HG03575 (cell line): ENCODE results near the gene AQP1.

Source experiments
- ATAC-seq: cut with Tn5 transposase; IDR thresholded peaks from one replicate; pipeline ENCODE4 v1.9.1; 2021; ENCODE audit not compliant: unreplicated experiment, insufficient number of reproducible peaks, low FRiP score; ENCODE audit errors: extremely low read depth

The AQP1 gene

DNA sequence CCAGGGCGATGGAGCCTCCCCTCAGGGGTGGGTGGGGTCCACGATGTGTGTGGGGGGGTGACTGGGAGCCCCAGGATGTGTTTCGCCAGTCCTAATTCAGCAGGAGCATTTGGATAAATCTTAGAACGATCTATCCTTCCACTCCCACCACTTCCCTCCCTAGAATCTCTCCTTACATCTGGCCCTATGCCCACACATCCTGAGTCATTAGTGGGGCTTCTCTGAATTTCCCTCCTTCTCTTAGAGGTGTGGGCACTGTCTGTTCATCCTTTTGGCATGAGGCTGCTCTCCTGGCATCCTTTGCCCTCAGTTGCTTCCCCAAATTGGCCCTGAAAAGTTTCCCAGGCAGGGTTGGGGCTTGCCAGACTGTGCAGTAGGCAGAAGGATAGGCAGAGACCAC lies 53.7 kb downstream of the AQP1 start:
- ATAC-seq: no peak

DNA sequence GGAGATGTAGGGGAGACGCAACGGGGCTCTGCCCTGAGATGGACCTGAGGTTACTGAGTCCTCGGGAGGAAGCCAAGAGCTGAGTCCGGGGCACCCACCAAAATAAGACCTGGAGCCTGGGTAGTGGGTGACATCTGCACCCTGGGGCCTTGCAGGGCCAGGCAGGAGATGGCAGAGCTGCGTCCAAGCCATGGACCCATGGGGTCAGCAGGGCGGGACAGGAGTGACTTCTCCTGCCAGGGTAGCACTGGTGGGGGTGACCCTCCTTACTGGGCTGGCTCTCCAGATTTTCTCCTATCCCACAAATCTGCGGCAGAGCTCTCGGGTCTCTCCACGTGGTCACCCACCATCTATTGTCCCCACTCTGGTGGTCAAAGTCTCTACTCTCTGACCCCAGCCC lies 54.2 kb downstream of the AQP1 start:
- ATAC-seq: no peak

DNA sequence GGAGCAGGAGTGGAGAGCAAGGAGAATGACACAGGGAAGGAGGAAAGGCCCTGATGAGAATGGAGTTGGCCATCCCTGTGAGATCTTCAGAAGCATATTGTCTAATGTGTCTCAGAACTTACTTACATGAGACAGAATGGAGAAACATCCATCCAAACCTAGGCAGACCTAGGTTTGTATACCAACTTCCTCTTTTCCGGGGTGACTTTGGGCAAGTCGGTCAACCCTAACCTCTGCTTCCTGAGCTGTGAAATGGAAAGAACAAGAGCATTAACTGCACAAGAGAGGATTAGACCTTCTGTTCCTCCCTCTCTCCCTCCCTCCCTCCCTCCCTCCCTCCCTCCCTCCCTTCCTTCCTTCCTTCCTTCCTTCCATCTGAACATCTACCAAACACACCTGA lies 56.6 kb downstream of the AQP1 start:
- ATAC-seq: no peak

DNA sequence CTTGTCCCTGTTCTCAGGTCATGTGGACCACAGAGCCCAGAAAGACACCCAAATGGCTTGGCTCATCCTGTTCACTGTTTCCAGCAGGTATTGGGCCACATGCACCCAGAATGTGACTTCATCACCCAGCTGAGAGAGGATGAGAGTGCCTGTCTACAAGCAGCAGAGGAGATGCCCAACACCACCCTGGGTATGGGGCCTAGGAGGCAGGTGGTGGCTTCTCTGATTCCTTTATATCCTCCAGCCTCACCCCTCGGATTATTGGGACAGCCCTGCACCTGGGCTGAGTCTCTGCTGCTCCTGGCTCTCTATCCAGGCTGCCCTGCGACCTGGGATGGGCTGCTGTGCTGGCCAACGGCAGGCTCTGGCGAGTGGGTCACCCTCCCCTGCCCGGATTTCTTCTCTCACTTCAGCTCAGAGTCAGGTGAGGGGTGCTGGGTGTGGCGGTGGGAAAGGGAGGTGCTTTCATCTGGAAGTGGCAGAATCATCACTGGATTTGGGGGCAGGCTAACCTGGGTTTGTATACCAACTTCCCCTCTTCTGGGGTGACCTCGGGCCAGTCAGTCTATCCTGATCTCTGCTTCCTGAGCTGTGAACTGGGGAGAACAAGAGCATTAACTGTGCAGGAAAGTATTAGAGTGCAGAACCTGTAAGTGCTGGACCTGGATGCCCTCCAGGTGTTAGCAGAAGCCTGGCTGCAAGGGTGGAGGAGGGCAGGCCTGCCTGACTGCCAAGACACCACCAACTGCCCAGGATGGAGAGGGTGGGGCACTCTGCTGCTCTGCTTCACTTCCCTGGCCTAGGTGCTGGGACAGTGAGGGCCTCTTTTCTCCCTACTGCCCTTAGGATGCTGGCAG lies 57.3 kb downstream of the AQP1 start:
- no peak for ATAC-seq

DNA sequence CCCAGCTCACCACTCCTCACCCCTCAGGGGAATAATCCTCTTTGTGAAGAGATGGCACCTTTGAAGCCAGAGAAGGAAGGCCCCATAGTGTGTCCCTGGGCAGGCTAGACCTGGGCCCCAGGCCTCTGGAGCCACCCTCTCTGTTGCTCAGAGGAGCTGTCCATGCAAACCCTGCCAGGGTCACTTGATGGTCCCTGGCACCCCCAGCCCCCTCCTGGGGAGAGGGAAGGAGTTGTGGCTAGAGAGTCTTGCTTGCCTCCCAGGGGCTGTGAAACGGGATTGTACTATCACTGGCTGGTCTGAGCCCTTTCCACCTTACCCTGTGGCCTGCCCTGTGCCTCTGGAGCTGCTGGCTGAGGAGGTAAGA lies 57.9 kb downstream of the AQP1 start:
- ATAC-seq: no peak

DNA sequence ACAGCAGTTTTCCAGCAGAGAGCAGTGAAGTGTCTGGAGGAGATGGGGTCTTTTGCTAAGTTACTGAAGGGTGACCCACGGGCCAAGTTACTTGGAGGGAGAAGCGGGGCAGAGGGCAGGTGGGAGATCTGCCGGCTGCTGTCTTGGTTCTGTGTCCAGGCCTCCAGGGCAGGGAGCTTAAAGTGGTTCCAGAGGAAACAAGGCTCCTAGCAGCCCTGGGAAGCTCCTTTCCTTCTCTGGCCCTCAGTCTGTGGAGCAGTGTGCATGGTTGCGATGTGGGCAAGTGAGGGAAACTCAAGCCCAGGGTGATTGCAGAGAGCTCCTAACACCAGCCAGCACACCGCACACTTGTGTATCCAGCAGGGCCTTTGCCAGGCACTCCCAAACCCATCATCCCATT lies 58.4 kb downstream of the AQP1 start:
- ATAC-seq: no peak

DNA sequence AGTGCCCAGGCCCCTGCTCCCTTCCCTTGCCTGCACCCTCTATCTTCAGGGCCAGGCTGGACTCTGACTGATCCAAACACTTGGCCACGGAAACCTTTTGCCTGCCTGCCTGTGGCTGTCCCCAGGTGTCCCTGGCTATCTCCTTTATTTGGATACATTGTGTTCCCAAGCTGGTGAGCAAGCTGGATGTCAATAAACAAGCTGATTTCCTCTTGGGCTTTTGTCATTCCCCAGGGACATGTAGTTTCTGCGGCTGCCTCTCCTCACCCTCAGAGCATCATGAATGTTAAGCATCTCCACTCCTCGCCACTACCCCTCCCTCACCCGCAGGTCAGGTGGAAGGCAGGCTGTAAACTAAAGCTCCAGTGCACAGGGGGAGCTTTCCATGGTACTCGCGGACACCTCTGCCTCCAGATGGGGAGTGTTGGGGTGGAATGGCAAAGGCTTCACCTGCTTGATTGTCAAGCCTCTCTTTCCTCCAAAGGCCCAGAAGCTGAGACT lies 59.0 kb downstream of the AQP1 start:
- ATAC-seq: no peak

DNA sequence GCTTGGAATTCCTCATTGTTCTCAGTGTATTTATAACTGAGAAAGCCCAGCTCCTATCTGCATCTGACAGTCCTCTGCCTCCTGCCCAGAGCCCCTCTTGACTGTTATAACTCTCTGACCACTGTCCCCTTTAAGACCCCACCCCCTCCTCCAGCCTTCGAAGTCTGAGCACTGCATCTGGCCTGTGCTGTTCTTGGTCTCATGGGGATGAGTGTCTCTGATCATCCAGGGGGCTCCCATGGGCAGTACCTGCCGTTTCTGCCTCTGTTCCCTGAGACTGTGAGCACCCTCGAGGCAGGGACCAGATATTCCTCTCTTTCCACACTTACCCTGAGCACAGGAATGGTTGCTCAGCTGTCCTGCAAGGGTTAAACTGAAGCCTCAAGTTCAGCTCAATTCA lies 59.8 kb downstream of the AQP1 start:
- ATAC-seq: no peak

DNA sequence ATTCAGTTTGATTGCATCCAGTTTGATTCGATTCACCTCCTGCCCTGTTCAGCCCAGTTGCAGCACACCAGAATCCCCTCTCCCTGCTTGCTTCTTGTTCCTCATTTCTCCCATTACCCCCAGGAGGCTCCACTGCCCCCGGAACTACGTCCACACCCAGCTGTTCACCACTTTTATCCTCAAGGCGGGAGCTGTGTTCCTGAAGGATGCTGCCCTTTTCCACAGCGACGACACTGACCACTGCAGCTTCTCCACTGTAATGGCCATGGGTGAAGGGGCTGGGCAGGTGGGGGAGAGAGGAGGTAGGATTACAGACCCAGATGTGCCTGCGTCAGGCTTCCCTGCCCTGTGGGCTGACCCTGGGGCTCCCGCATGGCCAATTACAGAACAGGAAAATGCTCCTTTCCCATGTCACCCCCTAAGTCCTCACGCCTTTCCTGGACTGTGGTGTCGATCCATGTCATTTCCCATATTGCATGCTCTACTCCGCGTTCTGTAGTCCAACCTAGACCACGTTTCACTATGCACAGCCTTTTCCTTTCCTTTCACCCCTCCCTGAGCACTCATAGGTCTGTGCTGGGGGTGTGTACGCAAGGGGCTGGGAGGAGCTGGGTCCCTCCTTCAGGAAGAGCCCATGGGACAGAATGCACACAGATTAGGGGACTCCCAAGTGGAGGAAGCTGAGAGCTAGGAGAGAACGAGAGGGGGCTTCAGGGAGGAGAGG lies 60.3 kb downstream of the AQP1 start:
- ATAC-seq: no peak

DNA sequence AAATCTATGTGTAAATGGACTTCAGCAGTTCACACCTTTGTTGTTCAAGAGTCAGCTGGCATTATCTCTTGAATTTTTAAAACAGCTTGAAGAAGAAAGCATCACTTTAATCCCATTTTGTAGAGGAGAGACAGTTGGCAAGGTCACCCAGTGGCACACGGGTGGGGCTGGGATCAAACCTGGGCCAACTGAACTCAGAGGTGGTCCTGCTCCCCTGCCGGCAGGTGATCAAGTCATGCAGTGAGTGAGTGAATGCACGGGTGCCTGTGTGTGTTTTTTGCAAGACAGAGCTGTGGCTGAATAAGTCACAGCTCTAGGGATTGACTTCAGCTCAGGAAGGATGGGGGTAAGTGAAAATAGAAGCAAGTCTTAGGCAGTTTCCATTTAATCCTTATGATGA lies 61.6 kb downstream of the AQP1 start:
- ATAC-seq: no peak

DNA sequence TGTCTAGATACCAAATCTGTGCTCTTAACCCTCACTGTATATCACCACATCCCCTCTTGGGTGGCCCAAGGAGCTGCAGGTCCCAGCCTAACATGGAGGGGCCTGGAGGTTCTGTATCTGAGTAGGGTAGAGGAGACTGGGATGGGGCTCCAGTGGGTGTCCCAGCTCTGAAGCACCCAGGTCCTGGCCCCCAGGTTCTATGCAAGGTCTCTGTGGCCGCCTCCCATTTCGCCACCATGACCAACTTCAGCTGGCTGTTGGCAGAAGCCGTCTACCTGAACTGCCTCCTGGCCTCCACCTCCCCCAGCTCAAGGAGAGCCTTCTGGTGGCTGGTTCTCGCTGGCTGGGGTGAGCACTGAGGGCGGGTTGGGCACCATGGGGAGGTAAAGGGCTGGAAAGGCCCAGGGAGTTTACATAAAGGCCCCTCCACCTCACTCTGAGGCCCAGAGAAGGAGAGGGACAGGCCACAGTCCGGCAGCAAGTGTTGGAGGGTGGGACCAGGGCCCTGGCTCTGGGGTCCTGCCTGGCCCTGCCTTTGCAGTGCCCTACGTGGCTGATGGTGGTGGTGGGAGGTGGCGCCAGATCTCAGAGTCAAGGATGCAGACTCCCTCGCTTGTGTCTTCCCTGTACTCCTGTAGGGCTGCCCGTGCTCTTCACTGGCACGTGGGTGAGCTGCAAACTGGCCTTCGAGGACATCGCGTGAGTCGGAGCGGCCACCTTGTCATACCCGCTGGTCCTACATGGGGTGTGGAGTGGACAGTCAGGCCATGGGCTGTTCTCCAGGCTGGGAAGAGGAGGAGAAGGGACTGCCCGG lies 62.3 kb downstream of the AQP1 start:
- no peak for ATAC-seq

DNA sequence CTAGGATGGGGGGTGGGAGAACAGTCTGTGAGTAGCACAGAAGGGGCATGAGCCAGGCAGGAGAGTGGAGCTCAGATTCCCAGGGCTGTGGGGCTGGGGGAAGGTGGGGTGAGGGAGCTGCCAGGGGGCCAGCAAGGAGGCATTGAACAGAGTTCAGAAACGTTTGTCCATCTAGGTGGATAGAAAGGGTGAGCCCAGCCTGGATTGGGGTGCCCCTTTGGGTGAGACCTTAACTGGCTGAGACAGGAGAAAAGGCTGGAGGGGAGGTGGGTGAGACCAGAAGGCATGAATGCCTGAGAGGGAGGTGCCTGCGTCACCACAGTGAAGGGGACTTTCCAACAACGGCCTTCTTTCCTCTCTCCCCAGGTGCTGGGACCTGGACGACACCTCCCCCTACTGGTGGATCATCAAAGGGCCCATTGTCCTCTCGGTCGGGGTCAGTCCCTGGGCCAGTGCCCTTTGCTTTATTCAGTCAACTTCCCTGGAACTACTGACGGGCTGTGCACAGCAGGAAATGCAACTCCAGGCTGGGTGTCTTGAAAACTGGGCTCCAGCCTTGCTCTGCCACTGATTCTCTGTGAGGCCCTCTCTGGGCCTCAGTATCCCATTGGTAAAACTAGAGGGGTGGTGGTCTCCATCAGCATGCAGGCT lies 63.1 kb downstream of the AQP1 start:
- ATAC-seq: peak; percentile 78
